H1 (cell line): ENCODE results near the gene RAB9B.

Experiments used
- CEBPB ChIP-seq: IDR thresholded peaks from 2 replicates; pipeline ENCODE4 v1.6.1; 2012; ENCODE audit warnings: low read depth, low read length
- EGR1 ChIP-seq: IDR thresholded peaks from 2 replicates; pipeline ENCODE4 v1.6.1; 2011; ENCODE audit warnings: low read depth, low read length, borderline replicate concordance
- EP300 ChIP-seq, 2 experiments: IDR thresholded peaks; 1 replicate in 1 of 2; 2 replicates in 1 of 2; pipeline ENCODE4 v1.6.1; 2011 to 2012; ENCODE audit warnings: low read depth in 2 of 2, low read length in 2 of 2, mild to moderate bottlenecking in 2 of 2, borderline replicate concordance in 1 of 2, inconsistent platforms in 1 of 2, moderate library complexity in 1 of 2
- EZH2 ChIP-seq: fragments of 200-600 bp; sonication (generic); IDR thresholded peaks from 2 replicates; pipeline ENCODE4 v1.7.1; 2012; ENCODE audit warnings: low read depth, mild to moderate bottlenecking, moderate library complexity, low read length, inconsistent platforms; ENCODE audit not compliant: severe bottlenecking
- GTF2F1 ChIP-seq: IDR thresholded peaks from 2 replicates; pipeline ENCODE4 v1.6.1; 2012; ENCODE audit warnings: low read depth, low read length, improper control_type of control experiment, borderline replicate concordance
- JUND ChIP-seq: IDR thresholded peaks from 2 replicates; pipeline ENCODE4 v1.6.1; 2011; ENCODE audit warnings: mild to moderate bottlenecking, improper control_type of control experiment, low read length
- MAFK ChIP-seq: IDR thresholded peaks from 2 replicates; pipeline ENCODE4 v1.6.1; 2012; ENCODE audit warnings: low read depth, mild to moderate bottlenecking, improper control_type of control experiment, low read length
- MAX ChIP-seq: IDR thresholded peaks from 2 replicates; pipeline ENCODE4 v1.6.1; 2012; ENCODE audit warnings: inconsistent platforms
- POLR2A ChIP-seq, 2 experiments: IDR thresholded peaks; 1 replicate in 1 of 2; 2 replicates in 1 of 2; pipeline ENCODE4 v1.6.1; 2011; ENCODE audit warnings: low read depth in 2 of 2, low read length in 2 of 2, mild to moderate bottlenecking in 2 of 2; ENCODE audit errors: control extremely low read depth in 1 of 2
- POLR2AphosphoS5 ChIP-seq: IDR thresholded peaks from 2 replicates; pipeline ENCODE4 v1.6.1; 2011; ENCODE audit warnings: low read depth, low read length
- SIX5 ChIP-seq: IDR thresholded peaks from 2 replicates; pipeline ENCODE4 v1.6.1; 2011; ENCODE audit warnings: mild to moderate bottlenecking, low read depth, low read length
- USF2 ChIP-seq: IDR thresholded peaks from 2 replicates; pipeline ENCODE4 v1.6.1; 2011; ENCODE audit warnings: low read length, improper control_type of control experiment
- TF ChIP-seq, protein P1 (sequence below), 3 experiments: IDR thresholded peaks; 1 replicate in 2 of 3; 2 replicates in 1 of 3; pipeline versions ENCODE4 v1.5.1 to v1.6.1; 2011; ENCODE audit warnings: low read length in 3 of 3, mild to moderate bottlenecking in 3 of 3, inconsistent platforms in 2 of 3, low read depth in 1 of 3, moderate library complexity in 1 of 3; ENCODE audit not compliant: insufficient read depth in 1 of 3; ENCODE audit errors: control extremely low read depth in 1 of 3

DNA sequence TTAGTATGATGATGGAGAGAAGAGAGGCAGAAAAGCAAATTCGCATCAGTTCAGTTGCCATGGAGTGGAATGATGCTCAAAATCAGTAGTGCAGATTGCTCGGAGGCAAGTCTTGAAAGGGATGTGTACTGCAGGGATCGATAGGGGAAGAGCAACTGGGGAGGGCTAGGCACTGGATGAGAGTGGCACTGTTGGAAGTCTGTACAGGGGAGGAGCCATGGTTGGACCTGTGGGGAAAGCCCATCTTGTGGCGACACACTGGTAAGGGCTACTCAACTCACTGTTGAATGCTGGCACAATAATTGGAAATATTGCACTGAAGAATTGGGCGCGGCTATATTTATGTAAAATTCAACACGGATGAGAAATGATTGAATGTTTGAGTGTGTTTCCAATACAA is 1.2 kb downstream of the RAB9B start:
- no peak for TF ChIP-seq MAFK
- TF ChIP-seq EP300 (IDR thresholded peaks at IDR 0.05; ENCODE audit: borderline replicate concordance in 1 of 2, low read depth in 2 of 2, low read length in 2 of 2) = no peak
- no peak for TF ChIP-seq POLR2AphosphoS5
- TF ChIP-seq USF2 = no peak
- no peak for TF ChIP-seq EZH2
- TF ChIP-seq MAX = no peak
- TF ChIP-seq GTF2F1 = no peak
- TF ChIP-seq JUND = no peak
- TF ChIP-seq, protein P1, sequence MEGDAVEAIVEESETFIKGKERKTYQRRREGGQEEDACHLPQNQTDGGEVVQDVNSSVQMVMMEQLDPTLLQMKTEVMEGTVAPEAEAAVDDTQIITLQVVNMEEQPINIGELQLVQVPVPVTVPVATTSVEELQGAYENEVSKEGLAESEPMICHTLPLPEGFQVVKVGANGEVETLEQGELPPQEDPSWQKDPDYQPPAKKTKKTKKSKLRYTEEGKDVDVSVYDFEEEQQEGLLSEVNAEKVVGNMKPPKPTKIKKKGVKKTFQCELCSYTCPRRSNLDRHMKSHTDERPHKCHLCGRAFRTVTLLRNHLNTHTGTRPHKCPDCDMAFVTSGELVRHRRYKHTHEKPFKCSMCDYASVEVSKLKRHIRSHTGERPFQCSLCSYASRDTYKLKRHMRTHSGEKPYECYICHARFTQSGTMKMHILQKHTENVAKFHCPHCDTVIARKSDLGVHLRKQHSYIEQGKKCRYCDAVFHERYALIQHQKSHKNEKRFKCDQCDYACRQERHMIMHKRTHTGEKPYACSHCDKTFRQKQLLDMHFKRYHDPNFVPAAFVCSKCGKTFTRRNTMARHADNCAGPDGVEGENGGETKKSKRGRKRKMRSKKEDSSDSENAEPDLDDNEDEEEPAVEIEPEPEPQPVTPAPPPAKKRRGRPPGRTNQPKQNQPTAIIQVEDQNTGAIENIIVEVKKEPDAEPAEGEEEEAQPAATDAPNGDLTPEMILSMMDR (IDR thresholded peaks at IDR 0.05; ENCODE audit: control extremely low read depth in 1 of 3, insufficient read depth in 1 of 3, low read depth in 1 of 3, low read length in 3 of 3) = no peak
- TF ChIP-seq SIX5 = no peak
- no peak for TF ChIP-seq POLR2A (IDR thresholded peaks at IDR 0.05; ENCODE audit: control extremely low read depth in 1 of 2, low read depth in 2 of 2, low read length in 2 of 2)
- TF ChIP-seq CEBPB = no peak
- TF ChIP-seq EGR1 = no peak
